Activated CD4-positive, CD25-positive, alpha-beta regulatory T cell treated with anti-CD3 and anti-CD28 coated beads, Interleukin-2, amount 50 U/mL, for 24 hours (primary cell): ENCODE results near the gene RGS19.
A peak's percentile ranks its signal among the peaks of the same experiment; 100 is the strongest.

Experiments
- ATAC-seq, 2 donors: fragments of 150-1000 bp; cut with Tn5 transposase; one replicate each; pipeline ENCODE4 v1.10.0; 2021; ENCODE audit warnings: mild to moderate bottlenecking in 1 of 2, moderate library complexity in 1 of 2

RGS19 gene

GRCh38 chr20:64047968-64048401 is 31.3 kb downstream of the RGS19 start:
- no peak for ATAC-seq

DNA sequence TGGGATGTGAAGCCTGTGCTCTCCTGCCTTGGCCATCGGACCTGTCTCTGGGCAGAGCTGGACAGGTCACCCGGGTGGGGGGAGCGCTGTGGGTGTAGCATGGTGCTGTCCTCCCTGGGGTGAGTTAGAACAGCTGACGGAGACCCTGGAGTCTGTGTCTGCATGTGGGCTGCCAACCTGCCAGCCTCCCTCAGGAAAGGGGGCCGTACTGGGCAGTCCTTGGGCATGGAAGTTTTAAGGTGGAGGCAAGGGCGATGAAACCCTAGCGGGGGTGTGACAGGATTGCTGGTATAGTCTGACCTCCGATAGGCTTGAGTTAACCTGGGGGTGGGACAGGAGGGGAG is 32.3 kb downstream of the RGS19 start:
- no peak for ATAC-seq

GRCh38 chr20:64045346-64046011 is 33.8 kb downstream of the RGS19 start:
- ATAC-seq: no peak

DNA sequence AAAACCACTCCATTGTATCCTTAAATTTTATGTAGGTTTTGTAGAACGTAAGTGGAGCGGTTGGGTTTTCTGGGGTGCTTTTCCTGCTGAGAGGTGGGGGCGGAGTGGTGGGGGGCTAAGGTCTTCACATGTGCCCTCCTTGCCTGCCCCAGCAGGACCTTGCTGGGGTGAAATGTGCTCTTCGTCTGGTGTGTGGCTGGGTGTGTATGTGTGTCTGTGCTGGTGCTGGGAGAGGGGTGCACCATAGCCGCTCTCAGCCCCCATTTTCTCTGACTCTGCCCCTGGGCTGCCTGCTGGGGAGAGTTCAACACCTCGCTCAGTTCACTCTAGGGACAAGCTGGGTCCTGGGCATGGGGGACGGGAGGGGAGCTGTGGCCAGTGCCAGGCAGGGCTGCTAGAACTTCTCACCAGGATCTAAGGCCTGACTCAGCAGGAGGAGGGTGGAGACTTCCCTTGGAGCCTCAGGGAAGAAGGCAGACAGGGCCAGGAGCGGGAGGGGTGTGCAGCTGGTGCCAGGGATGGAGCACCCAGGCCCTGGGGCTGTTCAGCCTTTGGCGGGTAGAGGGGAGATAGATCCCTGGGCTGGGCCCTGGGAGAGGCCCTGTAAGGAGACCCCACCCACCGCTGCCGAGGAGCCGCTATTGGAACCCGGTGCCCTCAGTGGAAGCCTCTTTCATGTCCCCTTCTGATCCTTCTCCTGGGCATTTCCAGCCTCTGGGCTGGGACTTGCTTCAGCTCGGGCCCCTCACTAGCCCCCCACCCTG is 34.7 kb downstream of the RGS19 start:
- no peak for ATAC-seq

GRCh38 chr20:64043768-64044167 is 35.5 kb downstream of the RGS19 start:
- no peak for ATAC-seq

- ATAC-seq: no peak
Observed at GRCh38 chr20:64042054-64042781, 37.1 kb downstream of the RGS19 start.

- no peak for ATAC-seq
Observed at GRCh38 chr20:64041781-64042053, 37.6 kb downstream of the RGS19 start.

GRCh38 chr20:64041040-64041780 is 38.1 kb downstream of the RGS19 start:
- ATAC-seq: no peak

DNA sequence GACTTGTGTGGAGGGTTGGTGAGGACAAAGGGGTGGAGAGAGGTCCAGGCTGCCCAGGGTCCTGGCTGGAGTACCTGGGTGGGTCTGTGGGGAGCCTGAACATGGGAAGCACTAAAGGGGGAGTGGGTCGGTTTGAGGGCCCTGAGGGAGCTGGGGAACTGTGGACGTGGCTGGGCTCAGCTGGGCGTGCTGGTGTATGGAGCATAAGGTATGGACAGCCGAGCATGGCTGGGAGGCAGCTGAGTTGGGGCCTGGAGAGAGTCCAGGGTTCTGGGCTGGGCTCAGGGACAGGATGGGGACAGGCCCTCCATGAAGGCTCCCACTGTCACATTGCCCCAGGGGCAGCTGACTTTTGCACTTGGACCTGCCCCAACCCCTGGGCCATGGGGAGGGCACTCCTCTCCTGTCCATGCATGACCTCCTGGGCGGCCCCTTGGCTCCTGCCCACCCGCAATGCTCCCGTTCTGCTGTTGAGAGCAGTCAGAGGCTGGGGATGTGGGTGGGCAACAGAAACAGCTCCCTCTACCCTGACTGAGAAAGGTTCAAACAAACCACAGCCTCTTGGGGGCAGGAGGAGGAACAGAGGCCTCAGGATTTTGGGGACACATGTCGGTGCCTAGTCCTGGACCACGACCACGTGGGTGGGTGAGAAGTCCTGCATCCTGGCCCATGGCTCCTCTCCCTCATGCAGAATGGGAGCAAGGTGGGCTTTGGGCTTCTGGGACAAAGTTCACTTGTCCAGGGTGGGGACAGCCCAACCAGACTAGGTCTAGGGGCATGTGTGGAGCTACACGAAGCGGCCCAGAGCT is 38.9 kb downstream of the RGS19 start:
- ATAC-seq: no peak

DNA sequence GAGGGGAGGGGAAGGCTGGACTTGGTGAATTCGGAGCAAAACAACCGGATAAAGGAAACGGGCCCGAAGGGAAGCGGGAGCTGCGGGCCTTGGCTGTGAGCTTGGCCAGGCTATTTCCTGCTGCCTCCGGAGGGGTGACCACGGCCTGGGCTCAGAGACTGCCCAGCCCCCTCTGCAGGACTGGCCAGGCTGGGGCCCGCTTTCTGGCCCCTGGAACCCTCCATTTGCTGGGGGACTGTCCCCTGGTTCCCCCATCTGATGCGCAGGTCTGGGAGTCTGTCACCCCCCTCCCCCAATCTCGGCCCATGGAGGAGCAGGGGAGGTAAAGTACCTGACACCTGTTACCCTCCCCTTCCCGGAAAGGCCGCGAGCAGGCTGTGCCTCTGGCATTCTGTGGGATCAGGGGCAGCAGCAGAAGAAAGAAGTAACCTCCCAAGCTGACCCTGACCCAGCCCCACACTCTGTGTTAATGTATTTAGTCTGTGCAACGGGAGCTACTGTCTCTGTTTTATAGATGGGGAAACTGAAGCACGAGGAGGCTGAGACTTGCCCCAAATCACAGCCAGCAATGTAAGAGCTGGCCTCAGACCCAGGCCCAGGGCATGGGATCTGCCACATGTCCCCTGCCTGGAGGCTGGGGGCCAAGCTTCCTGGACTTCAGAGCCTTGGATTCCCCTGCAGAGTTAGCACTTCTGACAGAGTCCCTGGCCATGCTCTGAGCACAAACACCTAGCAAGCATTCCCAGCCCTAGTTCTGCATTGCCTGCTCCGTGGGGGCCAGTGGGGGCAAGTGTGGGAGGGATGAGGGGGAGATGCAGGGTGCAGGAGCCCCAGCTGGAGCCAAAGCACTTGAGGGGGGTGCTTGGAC is 39.8 kb downstream of the RGS19 start:
- no peak for ATAC-seq

DNA sequence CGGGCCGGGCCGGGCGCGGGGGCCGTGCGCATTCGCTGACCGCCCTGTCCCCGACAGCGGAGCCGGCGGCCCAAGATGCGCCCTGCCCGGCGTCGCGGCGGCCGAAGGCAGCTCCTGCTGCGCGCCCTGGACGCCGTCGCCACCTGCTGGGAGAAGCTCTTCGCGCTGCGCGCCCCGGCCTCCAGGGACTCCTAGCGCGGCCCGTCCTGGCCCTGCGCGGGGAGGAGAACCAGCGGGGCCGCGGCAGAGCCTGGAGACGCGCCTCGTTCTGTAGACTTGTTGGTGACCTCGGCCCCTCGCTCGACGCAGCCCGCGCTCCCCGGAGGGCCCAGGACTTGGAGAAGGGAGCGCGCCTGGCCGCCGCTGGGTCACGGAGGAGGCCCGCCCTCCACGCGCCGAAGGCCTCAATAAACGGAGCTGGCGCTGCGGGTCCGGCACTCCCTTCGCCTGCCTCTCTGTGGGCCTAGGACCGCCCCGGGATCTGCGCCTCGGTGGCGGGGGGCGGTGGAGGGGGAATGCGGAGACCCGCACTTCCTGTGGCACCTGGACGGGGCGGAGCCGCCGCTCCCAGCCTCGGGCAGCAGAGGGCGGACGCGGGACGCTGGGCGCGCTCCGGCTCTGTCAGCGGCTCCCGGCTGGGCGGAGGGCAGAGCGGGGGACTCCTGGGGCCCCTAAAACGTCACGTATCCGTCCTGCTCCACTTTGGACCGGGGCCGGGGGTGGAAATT is 40.6 kb downstream of the RGS19 start:
- peak; percentile 59 to 73 for ATAC-seq

GRCh38 chr20:64038224-64038564 is 41.1 kb downstream of the RGS19 start:
- peak; percentile 10 to 11 for ATAC-seq

- no peak for ATAC-seq
Observed at GRCh38 chr20:64037498-64038213, 41.7 kb downstream of the RGS19 start.

GRCh38 chr20:64037199-64037497 is 42.2 kb downstream of the RGS19 start:
- no peak for ATAC-seq

- ATAC-seq: no peak
Observed at GRCh38 chr20:64036346-64037198, 42.7 kb downstream of the RGS19 start.

GRCh38 chr20:64035933-64036345 is 43.4 kb downstream of the RGS19 start, which contains the start of gene C20orf204:
TSS of gene C20orf204 (plus strand) at chr20:64036182. CDS start at chr20:64036324, 142 bp downstream.
- ATAC-seq: no peak

DNA sequence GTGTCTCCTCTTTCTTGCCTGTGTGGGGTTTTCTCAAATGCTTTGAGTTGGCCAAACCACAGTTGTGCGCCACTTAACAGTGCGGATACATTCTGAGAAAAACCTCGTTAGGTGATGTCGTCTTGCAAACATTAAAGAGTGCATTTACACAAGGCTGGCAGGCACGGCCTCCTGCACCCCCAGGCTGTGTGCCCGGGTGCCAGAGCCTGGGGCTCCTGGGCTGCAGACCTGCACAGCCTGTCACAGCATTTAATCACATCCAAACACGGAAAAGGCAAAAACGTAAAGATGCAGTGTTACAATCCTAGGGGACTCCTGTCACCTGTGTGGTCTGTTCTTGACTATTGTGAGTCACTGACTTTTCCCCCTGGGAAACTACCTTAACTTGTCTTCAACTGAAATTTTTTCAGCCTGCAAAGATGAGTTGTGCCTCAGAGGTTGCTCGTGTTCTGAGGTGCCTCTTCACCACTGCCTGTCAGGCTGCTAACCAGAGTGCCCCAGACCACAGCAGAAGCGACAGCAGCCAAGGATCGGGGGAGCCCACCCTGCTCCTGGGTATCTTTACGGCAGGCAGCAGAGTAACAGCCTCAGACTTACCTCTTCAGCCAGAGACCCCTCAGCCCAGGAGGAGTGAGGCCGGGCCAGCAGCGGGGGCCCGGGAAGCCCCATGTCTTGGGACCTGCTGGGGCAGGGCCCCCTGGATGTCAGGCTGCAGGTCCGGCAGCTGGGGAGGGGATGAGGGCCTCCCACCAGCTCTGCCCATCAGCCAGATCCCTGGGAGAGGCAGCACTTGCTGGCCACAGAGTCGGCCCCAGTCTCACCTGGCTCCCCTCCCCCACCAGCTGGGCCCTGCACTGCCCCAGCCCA is 44.0 kb downstream of the RGS19 start:
- peak; percentile 52 to 66 for ATAC-seq

DNA sequence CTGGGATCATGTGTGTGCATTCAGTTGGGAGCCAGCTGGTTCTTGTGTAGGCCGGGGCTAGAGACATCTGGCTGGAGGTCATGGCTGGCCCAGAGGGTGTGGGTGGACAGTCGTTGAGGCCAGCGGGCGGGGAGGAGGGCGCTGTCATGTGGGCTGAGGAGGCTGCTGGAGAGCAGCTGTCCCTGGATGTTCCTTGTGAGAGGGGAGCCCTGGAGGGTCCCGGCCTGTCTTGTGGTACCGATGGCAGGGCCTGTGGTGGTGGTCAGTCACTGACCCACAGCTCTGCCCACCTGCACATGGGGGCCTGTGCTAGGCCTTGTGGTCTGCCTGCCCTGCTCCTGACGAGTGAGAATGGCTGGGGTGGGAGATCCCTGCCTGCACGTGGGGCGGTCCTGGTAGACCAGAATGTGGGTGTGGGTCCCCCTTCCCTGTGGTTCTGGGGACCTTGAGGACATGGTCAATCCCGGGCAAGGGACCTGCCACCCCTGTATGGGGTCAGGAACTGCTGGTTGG is 45.3 kb downstream of the RGS19 start:
- ATAC-seq: no peak
